ENCODE measurements around the gene SLC25A29.

GRCh38 chr14:100298551-100299237, 7.5 kb downstream of the SLC25A29 start:
- TF ChIP-seq CTCF (IDR thresholded peaks at IDR 0.05) (no peak), POLR2A (IDR thresholded peaks at IDR 0.05) (no peak)
